Measurements from ENCODE around the gene LMAN2.

GRCh38 chr5:177332031-177332895 is 19.2 kb downstream of the LMAN2 start:
- TF ChIP-seq, protein P1, sequence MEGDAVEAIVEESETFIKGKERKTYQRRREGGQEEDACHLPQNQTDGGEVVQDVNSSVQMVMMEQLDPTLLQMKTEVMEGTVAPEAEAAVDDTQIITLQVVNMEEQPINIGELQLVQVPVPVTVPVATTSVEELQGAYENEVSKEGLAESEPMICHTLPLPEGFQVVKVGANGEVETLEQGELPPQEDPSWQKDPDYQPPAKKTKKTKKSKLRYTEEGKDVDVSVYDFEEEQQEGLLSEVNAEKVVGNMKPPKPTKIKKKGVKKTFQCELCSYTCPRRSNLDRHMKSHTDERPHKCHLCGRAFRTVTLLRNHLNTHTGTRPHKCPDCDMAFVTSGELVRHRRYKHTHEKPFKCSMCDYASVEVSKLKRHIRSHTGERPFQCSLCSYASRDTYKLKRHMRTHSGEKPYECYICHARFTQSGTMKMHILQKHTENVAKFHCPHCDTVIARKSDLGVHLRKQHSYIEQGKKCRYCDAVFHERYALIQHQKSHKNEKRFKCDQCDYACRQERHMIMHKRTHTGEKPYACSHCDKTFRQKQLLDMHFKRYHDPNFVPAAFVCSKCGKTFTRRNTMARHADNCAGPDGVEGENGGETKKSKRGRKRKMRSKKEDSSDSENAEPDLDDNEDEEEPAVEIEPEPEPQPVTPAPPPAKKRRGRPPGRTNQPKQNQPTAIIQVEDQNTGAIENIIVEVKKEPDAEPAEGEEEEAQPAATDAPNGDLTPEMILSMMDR (conservative IDR thresholded peaks at IDR 0.05; ENCODE audit: low read length): no peak
- no peak for TF ChIP-seq EZH2phosphoT487 (IDR thresholded peaks at IDR 0.05; ENCODE audit: borderline replicate concordance, low read depth, low read length)

All from OCI-LY7 (cell line).